ENCODE data around the gene CERS6.

CERS6 gene

DNA sequence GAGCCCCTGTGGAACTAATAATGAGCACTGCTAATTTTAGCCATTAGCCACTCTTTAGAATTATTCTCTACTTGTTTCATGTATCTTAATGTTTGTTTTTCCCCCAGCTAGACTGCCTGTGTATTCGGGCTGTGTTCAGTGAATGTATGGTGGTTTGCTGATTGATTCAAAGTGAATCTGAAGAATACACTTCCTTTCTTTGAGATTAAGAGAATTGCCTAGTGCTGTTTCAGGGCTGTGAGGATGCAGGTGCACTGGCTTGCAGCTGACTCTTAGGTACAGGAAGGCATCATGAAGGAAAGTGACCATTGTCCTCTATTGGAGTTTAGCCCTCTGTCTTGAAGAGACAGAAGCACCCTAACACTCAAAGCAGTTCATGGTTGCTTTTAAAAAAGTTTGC lies 138.7 kb downstream of the CERS6 start:
- FAIRE-seq (peak; percentile 97), DNase-seq (ENCODE audit: insufficient read length, low spot score) (no peak)

DNA sequence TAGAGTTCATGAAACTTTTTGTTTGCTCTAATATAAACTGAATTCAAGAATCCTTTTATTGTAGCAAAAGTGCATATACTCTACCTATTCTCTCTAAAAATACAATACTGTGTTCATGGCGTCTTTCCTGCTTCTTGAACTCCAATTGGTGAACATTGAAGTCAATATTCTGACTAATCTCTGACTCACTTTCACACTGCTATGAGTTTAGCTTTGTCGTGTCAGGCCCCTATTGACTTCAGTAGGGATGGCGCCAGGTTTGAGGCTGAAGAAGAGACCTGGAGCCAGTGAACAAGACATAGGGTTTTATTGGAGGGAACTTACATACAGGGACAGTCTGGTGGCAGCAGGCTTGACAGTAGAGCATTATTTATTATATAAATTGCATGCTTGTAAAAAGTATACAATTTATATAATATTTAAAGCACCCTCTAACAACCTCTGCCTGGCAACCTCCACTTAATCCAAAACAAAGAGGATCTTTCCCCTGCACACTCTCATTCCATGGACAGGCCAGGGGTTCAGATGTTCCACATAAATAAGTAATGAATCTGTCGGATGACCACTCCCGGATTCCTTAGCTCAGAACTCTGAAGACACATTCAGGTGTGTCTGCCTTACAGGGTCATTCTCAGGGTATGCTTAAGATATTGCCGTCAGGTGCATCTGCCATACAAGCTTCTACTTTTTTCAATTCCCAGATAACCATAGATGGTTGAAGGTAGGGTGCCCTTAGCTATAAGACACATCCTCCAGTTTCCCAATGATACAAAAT lies 141.0 kb downstream of the CERS6 start:
- DNase-seq (ENCODE audit: insufficient read length, low spot score) = no peak
- FAIRE-seq = no peak

DNA sequence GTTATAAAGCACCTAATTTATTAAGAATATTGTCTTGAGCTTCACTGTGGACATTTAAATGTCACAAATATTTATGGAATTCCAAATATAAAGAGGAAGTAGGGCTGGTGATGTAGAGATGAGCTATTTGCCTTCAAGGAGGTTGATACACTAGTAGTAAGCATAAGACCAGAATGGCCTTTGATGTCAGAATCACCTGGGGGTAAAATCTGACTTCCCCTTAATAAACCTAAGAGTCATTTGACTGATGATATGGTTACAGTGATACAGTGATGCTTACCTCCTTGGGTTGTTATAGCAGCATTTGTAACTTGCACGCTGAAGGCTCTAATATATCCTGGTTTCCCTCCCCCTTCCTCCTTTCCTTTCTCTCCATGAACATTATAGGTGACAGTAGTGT lies 143.7 kb downstream of the CERS6 start:
- no peak for FAIRE-seq
- DNase-seq (ENCODE audit: insufficient read length, low spot score) = no peak

DNA sequence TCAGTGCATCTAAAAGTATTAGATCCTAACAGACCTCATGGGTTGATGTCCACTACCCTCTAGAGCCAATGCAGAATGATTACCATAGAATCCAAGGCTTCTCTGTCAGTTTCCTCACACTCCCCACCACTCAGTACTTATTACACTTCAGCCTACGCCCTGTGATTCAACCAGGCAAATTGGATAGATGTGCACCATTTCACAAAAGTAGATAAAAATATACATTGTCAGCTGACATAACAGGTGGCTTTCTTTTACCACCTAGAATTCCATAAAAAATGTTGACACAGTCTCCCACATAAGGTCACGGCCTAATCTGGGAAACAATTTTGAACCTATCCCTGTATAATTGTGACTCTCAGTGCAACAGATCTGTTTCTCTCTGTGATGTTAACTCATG lies 144.9 kb downstream of the CERS6 start:
- DNase-seq (ENCODE audit: insufficient read length, low spot score) = no peak
- peak; percentile 55 for FAIRE-seq

DNA sequence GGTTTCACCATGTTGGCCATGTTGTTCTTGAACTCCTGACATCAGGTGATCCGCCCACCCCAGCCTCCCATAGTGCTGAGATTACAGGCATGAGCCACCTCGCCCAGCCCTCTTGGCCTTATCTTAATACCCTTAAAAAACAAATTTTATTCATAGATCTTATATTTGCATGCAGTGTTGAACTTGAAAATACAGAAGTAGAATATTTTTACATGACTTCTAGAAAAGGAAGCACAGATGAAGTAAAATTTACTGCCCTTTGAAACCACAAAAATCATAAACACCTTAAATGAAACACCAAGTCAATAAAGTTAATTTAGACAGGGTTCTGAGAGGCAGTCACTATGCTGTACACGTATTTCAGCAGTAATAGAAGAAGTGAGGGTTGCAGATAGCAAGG lies 145.7 kb downstream of the CERS6 start:
- DNase-seq (ENCODE audit: insufficient read length, low spot score) (no peak), FAIRE-seq (no peak)

DNA sequence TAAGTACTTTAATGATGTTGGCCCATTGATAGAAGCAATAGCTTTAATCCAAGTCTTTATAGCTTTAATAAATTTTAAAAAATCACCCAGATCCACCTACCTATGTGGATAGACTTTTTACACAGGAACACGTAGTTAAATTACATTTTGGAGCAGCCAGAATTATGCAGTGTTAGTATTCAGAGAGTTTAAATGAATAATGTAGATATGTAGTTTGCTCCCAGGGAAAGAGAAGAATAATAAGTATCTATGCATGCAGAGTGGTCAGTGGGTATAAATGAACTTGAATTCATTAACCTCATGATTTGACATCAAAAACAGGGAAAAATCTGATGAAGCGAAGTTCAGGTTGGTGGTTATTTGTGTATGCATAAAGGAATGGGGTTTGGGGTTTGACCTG lies 146.3 kb downstream of the CERS6 start:
- no peak for DNase-seq (ENCODE audit: insufficient read length, low spot score)
- no peak for FAIRE-seq

DNA sequence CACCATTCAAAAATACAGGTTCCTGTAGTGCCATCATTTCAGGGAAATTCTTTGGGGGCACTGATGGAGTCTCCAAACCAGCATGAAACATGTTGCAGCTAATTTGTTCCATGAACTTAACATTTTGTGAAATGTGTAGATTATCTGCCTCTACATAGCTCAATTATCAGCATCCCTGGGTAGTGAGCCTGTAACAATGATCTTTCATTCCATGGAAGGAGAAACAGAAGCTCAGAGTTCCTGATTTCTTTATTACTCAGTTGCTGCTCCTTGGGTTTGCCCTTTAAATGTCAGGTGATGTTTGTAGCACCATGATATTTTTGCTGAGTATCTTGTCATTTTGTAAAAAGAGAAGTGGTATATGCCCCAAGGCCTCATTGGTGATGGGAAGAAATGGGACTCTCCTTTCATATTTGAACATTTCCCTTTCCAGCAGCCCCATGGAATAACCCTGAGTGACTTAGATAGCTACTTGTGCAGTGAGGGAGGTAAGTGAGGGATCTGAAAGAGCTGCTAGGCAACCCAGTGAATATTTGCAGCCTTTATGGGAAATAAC lies 146.9 kb downstream of the CERS6 start:
- FAIRE-seq = peak; percentile 76

DNA sequence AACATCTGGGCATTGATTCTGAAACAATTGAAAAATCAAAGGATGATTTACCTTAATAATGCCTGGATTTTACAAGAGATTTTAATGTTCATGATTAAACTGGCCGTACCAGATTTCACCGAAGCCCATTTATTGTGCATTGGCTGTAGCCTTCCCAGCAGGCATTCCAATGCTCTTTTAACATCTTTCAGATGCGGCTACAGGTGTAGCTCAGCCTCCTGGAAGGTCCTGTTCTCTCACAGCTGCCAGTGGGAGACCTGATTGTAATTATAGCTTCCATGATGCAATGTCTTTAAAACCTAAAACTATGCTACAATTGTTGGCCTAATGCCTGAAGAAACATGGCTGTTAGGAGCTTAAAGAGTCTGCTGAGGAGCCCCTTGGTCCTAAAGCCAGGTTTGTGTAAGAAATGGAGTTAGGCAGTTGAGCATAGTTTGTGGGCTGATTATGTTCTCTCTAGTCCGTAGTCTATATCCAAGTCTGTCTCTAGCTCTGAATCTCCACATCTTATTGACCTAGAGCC lies 147.4 kb downstream of the CERS6 start:
- no peak for FAIRE-seq
- DNase-seq (ENCODE audit: insufficient read length, low spot score) = no peak

More for the DNA sequence above, 146.9 kb downstream of the CERS6 start:
- no peak for DNase-seq (ENCODE audit: insufficient read length, low spot score)

DNA sequence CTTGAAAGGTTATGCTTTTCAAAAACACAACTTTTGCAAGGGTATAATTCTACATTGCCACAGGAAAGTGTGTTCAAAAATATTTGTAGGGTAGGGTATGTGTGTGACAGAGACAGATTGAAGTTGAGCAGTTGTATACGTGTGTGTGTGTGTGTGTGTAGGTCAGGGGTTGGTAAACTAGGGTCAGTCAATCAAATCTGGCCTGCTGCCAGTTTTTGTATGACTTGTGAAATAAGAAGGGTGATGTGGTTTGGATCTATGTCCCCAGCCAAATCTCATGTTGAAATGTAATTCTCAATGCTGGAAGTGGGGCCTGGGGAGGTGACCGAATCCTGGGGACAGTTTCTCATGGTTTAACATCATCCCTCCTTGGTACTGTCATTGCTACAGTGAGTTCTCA lies 148.2 kb downstream of the CERS6 start:
- no peak for FAIRE-seq
- DNase-seq (ENCODE audit: insufficient read length, low spot score) = no peak

DNA sequence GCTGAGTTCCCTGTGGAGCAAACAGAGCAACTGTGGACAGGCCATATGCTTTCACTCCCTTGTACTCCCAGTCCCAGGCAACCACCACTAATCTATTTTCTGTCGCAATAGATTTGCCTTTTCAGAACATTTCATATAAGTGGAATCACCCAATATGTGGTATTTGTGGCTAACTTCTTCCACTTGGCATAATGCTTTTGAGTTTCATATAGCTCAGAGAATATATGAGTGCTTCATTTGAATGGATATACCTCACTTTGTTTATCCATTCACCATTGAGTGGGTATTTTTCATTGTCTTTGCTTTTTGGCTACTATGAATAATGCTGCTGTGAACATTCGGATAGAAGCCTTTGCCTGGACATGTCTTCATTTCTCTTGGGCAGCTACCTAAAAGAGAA lies 151.9 kb downstream of the CERS6 start:
- FAIRE-seq = no peak
- DNase-seq (ENCODE audit: insufficient read length, low spot score) = no peak

DNA sequence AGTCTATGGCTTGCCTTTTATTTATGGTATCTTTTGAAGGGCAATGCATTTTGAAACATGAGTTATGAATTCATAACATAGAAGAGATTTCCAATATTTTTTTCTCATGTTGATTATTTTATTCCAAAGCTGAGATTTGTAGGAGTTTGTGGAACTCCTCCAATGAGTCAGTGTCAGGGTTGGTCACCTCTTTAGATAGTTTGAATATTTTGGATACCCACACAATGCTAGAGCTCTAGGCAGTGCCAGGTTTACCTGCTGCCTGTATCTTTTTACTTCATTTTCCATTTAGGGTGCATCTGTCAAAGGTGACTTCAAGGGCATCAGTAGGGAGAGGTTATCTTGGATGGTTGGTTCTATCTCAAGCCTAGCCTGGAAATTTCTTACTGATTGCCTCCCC lies 152.7 kb downstream of the CERS6 start:
- DNase-seq (ENCODE audit: insufficient read length, low spot score) (no peak), FAIRE-seq (no peak)

DNA sequence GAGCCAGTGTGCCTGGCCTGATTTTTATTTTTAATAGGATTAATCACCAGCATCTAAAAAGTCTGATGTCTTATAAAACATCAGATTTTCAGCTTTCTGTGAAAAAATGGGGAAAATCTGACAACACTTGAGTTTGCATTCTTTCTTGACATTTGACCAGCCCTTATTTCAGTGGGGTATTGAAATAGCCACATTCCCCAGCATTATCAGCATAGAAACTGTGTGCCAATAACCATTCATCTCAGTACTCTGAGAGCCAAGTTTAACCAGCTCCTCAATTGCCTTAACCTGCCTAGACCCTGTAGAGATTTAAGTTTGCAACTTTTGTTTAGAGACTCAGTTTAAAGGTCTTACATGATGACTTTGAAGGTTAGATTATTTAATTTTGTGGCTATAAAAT lies 155.0 kb downstream of the CERS6 start:
- FAIRE-seq = no peak
- DNase-seq (ENCODE audit: insufficient read length, low spot score) = no peak

DNA sequence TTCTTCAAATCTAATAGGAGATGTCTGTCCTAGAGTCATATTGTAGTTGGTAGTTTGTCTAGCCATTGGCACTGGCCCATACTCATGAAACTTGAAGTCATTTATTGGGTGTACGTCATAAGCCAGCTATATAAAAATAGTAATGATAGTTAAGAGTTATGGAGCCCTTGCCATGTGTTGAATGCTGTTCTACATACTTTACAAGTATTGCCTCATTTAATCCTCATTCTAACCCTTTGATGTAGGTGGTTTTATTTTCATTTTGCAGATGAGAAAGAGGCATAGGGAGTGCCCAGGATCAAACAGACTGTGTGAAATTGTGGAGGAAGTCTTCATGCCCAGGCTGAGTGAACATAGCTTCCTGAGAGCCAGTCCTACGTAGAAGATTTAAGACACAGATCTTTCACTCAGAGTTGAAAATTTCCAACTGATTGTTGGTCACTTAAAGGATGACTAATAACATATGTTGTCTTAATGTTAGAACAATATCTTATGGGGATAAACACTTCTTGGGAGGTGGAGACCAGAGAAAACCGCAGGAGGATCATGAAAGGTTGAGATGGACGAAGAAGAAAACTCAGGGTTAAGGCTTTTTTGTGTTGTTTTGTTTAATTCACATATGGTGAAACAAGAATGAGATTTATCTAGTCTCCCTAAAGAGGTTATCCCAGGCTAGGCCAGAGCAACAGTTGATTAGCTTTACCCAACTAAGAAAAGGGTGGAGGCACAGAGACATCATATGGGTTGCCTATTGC lies 156.0 kb downstream of the CERS6 start:
- DNase-seq (ENCODE audit: insufficient read length, low spot score) (no peak), FAIRE-seq (no peak)

DNA sequence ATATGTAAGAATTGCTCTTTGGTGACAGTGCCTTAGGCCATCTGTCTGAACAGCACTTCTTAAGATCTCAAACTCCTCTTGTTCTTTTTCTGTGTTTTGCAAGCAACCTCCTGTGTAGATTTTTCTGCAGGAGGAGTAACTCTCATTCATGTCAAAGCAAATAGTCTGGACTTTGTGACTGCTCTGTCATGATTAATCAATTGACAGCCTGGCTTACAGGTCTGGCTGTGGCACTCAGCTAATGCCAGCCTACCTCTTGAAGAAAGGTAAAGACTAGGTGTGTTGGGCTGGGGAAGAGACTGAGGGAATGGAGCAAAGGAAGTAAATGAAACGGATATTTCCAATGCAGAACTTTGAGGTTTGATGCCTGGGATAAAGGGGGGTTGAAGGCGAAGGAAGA lies 156.6 kb downstream of the CERS6 start:
- no peak for FAIRE-seq
- no peak for DNase-seq (ENCODE audit: insufficient read length, low spot score)

DNA sequence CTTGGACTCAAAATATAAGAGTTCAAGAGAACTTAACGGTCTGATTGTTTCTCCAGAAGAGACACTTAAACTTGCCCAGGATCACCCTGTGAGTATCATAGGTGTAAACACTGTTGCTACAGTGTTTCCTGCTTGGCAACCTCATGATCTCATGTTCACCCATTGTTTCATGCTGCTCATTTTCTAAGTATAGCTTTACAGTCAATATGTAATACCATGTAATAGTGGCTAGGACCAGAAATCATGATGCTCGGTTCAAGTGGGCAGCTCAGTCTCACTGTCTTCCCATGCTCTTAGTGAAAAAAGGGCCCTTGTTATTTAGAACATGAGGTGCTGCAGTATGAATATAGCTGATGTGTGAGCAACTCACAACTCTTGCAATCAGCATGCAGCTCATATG lies 157.5 kb downstream of the CERS6 start:
- FAIRE-seq = no peak
- no peak for DNase-seq (ENCODE audit: insufficient read length, low spot score)

DNA sequence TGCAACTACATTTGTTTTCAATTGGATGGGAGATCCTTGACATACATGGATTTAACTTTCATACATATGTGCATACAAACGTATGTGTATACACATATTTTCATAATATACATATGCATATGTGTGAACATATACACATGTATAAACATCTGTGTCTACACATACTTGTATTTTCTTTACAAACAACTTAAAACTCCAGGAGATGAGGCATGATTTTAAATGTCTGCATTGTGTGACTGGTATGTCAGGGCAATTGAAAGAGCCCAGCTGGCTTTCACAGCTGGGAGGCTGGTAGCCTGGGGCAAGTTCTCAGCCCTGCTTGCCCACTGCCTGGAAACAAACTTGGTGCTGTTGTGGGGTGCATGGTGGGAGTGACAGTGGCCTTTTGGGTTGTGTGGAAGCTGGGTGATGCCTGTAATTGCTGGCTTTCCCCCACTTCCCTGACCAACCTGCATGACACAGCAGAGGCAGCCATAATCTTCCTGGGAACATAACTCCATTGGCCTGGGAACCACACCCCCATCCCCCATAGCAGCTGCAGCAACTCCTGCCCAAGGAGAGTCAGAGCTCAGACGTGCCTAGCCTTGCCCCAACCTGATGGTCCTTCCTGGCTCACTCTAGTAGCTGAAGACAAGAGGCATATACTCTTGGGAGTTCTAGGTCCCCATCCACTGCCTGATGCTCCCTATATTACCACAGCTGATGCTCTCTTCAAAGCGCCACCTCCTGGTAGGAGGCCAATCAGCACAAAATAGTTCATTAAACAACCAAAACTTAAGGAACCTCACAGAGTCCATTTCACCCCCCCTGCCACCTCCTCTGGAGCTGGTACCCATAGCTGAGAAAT lies 158.3 kb downstream of the CERS6 start:
- no peak for DNase-seq (ENCODE audit: insufficient read length, low spot score)
- no peak for FAIRE-seq

DNA sequence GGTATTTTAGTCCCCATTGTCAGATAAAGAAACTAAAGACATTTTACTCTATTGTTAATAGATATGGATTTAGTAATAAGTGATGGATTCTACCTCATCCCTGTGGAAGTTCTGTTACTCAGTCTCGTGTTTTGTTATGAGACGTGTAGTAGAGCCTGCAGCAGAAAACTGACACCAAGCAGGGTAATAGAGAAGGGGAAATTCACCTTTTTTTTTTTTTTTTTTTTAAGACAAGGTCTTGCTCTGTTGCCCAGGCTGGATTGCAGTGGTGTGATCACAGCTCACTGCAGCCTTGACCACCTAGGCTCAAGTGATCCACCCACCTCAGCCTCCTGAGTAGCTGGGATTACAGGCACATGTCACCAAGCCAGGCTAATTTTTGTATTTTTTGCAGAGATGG lies 164.5 kb downstream of the CERS6 start:
- FAIRE-seq = peak; percentile 18

DNA sequence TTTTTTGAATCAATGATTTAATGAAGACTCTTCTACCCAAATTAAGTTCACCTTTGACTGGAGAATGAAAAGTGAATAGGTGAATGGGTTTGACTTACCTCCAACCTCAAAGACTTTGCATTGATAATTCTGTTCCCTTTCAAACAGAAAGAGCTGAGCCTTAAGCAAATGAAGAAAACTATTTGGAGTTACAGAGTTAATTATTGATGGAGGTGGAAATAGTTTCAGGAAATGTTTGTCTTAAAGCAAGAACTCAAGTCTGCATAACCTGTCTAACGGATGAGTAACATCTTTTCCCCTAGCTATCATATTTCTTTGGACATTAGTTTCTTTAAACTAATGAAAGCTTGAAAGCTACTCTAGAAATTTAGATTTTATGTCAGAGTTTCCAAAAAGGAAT lies 166.5 kb downstream of the CERS6 start:
- DNase-seq (ENCODE audit: insufficient read length, low spot score) = no peak
- FAIRE-seq = peak; percentile 84

More for the DNA sequence above, 164.5 kb downstream of the CERS6 start:
- DNase-seq (ENCODE audit: insufficient read length, low spot score) = no peak

DNA sequence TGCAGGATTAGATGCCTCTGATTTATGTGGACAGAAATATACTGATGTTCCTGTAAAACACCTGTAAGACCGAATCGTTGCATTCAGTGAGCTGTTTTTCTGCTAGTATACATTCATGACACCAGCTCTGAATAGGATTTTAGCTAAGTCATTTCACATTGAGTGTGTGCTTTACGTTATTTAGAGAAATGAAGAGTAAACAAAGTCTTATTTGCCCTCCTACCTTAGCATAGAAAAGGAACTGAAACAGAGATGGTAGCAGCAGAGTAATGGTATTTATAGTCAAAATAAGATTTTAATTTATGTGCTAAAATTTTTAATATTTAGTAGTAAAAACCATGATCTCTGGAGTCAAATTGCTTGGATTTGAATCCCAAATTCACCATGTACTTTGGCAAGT lies 168.0 kb downstream of the CERS6 start:
- DNase-seq (ENCODE audit: insufficient read length, low spot score) = no peak
- no peak for FAIRE-seq

DNA sequence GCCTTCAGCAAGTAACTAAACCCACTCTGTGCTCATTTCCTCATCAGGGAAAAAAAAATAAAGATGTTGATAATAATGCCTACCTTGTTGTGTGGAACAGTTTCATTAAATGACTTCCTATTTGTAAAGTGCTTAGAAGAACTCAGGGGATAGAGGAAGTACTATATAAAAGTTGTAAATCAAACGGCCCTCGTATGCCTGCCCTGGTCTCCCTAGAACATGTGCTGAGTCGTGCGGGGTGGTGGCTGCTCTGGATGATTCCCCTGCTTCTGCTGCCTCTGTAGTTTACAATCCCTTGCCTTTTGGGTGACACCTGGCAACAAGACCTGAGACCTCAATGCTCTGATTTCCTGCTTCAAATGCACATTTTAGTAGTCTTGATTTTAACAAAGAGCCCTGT lies 170.0 kb downstream of the CERS6 start:
- peak; percentile 87 for FAIRE-seq
- DNase-seq (ENCODE audit: insufficient read length, low spot score) = no peak

DNA sequence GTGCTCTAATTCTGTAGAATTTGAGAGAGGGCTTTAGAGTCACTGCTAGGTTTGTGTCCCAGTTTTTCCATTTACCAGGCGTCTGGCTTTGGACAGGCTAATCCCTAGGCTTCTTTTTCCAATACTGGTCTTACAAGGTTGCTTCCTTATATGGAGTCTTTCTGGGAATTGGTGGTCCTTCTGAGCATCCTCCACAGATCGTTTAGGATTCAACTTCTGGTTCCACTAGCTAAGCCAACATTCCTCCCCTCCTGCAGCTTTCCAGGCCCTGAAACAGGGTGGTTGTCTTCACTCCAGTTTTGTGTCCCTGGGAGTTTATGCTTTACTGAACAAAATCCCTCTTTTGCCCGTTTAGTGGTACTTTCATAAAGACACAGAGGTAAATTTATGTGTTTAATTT lies 170.6 kb downstream of the CERS6 start:
- peak; percentile 74 for FAIRE-seq
- no peak for DNase-seq (ENCODE audit: insufficient read length, low spot score)

Data from GM19239 (cell line).